HuH-7.5 (cell line): ENCODE measurements around the gene IFT22.
"Not testable (repeated sequence)": the region's sequence is repeated elsewhere in the genome, so short reads cannot be mapped to it uniquely, and the experiment has no call there.

Experiments used
- DNase-seq: peaks from one replicate; pipeline ENCODE4 v3.0.0; 2011; ENCODE audit warnings: low spot score

The IFT22 gene

DNA sequence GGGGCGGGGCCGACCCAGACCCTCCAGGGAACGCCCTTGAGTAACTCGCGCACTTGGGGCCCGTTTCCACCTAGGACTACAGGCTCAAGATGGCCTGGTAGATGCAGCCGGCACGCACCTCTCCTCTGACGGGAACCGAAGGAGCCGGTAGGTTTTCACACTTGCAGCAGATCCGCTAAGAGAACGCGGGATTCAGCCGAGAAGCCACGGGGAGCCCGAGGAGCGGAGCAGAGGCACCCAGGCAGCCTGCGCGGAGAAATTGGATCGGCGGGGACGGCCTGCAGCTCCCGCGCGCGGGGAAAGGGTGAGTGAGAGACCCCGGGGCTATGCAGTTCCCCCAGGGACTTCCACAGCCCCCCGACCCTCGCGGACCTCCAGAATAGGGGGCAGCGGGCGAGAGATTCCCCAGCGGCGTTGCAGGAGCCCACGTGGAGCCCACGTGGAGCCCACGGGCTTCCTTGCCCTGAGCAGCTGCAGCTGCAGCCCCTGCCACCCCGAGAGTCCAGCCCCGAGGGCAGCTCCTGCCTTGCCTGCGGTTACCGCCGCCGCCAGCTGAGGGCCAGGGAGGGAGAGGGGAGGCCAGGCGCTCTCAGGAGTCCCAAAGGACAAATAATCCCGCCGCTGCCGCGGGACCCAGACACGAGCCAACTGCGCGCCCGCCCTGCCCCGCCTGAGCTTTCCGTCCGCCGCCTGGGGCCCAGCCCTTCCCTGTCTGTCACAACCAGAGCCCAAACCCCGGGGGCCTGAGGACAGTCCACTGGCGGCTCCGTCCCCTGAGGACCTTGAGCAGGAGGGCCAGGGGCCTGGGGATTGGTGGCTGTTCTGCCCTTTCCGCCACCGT lies 13.1 kb downstream of the IFT22 start:
- DNase-seq, result peak; percentile 52

DNA sequence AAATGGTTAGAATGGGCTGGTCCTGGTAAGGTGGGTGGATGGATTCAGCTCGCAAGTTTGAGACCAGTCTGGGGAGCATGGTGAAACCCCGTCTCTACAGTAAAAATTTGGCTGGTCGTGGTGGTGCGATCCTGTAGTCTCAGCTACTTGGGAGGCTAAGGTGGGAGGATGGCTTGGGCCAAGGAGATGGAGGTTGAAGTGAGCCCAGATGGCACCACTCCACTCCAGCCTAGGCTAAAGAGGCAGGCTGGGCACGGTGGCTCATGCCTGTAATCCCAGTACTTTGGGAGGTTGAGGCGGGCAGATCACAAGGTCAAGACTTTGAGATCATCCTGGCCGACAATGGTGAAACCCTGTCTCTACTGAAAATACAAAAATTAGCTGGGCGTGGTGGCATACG lies 15.3 kb downstream of the IFT22 start:
- no peak for DNase-seq

DNA sequence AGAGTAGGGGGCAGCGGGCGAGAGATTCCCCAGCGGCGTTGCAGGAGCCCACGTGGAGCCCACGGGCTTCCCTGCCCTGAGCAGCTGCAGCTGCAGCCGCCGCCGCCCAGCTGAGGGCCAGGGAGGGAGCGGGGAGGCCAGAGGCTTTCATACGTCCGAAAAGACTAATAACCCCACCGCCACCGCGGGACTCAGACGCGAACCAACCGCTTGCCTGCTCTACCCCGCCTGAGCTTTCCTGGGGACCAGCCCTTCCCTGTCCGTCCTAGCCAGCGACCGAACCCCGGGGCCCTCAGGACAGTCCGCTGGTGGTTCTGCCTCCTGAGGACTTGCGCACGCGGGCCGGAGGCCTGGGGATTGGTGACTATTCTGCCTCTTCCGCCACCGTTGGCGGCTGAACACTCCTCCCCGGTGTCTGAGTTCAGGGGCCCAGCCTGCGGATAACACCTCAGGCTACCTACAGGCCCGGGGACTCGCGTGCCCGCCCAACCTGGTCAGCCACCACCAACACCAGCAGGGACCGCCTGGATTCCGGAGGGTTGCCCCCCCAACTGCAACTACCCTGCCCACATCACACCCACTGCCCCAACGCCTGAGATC lies 18.4 kb downstream of the IFT22 start:
- no peak for DNase-seq

DNA sequence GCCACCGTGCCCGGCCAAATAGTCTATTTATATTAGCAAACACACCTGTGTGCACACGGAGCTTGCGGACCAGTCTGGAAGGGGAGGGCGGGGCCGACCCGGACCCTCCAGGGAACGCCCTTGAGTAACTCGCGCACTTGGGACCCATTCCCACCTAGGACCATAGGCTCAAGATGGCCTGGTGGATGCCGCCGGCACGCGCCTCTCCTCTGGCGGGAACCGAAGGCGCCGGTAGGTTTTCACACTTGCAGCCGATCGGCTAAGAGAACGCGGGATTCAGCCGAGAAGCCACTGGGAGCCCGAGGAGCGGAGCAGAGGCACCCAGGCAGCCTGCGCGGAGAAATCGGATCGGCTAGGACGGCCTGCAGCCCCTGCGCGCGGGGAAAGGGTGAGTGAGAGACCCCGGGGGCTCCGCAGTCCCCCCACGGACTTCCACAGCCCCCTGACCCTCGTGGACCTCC lies 18.9 kb downstream of the IFT22 start:
- DNase-seq, result no peak

DNA sequence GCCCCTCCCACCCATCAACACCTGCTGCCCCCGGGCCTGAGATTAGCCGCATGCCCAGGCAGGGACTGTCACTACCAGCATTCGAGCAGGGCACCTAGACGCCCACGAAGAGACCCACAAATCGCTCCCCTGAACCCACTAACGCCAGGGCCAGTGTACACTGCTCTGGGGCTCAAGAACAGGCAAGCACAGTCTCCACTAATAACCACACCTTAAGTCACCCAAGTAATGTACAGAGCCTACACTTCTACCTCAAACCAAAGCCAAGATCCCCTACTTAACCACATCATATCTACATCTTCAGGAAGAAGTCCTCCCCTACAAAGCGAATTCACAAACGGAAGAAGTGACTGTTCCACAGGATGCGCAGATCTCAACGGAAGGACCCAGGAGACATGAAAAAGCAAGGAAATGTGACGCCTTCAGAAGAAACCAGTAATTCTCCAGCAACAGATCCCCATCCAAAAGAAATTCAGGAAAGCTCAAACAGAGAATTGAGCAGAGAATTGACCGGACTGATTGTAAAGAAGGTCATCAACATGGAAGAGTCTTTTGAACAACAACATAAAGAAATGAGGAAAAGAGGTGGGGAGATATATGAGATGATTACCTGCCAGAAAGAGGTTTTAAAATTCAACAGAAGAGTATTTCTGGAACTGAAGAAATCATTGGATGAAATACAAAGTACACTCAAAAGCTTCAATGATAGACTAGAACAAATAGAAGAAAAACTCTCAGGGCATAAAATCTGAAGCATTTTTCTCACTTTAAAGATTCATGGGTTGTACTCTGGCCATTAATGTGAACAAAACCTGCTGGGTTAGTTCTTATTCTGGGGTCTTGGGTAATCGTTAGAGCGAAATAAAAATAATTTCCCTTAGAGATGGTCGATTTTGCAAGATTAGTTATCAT lies 20.9 kb downstream of the IFT22 start:
- no peak for DNase-seq

DNA sequence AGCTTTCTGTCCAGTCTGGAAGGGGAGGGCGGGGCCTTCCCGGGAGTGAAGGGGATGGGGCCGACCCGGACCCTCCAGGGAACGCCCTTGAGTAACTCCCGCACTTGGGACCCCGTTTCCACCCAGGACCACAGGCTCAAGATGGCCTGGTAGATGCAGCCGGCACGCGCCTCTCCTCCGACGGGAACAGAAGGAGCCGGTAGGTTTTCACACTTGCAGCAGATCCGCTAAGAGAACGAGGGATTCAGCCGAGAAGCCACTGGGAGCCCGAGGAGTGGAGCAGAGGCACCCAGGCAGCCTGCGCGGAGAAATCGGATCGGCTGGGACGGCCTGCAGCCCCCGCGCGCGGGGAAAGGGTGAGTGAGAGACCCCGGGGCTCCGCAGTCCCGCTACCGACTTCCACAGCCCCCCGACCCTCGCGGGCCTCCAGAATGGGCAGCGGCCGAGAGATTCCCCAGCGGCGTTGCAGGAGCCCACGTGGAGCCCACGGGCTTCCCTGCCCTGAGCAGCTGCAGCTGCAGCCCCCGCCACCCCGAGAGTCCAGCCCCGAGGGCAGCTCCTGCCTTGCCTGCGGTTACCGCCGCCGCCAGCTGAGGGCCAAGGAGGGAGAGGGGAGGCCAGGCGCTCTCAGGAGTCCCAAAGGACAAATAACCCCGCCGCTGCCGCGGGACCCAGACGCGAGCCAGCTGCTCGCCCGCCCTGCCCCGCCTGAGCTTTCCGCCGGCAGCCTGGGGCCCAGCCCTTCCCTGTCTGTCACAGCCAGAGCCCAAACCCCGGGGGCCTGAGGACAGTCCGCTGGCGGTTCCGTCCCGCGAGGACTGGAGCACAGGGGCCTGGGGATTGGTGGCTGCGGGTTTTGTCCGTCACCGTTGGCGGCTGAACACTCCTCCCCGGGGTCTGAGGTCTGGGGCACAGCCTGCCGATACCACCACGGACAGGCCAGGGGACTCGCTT lies 21.8 kb downstream of the IFT22 start:
- DNase-seq, result no peak

DNA sequence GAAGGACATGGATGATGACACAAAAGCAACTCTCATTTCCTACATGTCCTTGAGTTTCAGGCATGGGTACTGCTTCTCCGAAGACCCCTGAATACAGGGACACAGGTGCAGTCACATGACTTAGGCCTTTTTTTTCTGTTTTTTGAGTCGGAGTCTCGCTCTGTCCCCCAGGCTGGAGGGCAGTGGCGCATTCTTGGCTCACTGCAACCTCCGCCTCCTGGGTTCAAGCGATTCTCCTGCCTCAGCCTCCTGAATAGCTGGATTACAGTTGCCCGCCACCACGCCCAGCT lies 26.8 kb downstream of the IFT22 start:
- DNase-seq, result no peak

DNA sequence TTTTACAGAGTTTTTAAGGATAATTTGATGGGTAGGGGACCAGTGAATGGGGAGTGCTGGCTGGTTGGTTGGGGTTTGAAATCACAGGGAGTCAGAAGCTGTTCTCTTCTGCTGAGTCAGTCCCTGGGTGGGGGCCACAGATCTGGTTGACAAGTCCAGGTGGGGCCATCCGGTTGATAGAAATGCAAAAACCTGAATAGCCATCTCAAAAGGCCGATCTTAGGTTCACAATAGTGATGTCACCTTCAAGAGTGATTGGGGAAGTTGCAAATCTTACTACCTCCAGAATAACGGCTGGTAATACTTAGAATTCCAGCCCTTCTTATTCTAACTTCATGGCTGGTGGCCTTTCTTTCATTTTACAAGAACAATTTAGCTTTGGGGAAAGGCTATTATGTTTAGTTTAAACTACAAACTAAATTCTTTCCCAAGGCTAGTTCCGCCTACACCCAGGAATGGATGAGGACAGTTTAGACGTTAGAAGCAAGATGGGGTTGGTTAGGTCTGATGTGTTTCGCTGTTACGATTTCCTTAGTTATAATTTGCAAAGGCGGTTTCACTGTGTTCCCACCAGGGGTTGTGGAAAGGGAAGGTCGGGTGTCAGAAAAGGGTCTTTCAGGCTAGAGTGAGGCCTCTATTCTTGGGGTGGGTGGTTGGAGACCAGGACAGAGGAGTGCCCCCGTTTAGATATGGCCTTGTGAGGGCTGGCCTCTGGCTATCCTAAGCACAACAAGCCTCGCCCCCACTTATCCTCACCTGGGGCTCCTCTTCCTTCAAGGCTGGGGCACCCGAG lies 27.4 kb downstream of the IFT22 start:
- DNase-seq, result no peak

DNA sequence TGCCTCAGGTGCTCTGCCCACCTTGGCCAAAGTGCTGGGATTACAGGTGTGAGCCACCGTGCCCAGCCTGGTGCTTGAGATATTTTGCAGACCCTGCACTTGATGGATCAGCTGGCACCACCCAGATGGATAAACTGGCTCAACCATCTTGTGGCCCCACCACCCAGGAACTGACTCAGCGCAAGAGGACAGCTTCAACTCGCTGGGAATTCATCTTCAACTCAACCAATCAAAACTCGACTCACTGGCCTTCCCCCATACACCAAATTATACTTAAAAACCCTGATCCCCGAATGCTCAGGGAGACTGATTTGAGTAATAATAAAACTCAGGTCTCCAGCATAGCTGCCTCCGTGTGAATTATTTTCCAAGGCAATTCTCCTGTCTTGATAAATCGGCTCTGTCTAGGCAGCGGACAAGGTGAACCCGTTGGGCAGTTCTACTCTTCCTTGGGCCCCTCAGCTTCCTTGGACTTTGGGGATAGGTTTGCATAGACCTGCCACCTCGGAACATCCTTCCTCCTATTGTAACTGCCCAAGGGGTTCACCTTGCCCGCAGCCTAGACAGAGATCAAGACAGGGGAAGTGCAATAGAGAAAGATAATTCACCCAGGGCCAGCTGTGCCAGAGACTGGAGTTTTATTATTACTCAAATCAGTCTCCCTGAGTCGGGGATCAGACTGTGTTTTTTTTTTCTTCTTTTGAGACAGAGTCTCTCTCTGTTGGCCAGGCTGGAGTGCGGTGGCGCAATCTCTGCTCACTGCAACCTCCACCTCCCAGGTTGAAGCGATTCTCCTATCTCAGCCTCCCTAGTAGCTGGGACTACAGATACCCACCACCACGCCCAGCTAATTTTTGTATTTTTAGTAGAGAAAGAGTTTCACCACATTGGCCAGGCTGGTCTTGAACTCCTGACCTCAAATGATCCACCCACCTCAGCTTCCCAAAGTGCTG lies 28.3 kb downstream of the IFT22 start:
- not testable (repeated sequence) for DNase-seq

DNA sequence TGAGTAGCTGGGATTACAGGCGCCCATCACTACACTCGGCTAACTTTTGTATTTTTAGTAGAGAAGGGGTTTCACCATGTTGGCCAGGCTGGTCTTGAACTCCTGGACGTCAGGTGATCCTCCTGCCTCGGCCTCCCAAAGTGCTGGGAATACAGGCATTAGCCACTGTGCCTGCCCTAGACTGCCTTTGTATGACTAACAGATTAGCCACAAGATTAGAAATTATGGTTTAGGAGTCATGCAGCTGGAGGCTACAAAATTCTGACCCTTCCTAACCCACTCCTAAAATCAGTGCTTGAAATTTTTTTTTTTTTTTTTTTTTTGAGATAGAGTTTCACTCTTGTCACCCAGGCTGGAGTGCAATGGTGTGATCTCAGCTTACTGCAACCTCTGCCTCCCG lies 29.0 kb downstream of the IFT22 start:
- not testable (repeated sequence) for DNase-seq

DNA sequence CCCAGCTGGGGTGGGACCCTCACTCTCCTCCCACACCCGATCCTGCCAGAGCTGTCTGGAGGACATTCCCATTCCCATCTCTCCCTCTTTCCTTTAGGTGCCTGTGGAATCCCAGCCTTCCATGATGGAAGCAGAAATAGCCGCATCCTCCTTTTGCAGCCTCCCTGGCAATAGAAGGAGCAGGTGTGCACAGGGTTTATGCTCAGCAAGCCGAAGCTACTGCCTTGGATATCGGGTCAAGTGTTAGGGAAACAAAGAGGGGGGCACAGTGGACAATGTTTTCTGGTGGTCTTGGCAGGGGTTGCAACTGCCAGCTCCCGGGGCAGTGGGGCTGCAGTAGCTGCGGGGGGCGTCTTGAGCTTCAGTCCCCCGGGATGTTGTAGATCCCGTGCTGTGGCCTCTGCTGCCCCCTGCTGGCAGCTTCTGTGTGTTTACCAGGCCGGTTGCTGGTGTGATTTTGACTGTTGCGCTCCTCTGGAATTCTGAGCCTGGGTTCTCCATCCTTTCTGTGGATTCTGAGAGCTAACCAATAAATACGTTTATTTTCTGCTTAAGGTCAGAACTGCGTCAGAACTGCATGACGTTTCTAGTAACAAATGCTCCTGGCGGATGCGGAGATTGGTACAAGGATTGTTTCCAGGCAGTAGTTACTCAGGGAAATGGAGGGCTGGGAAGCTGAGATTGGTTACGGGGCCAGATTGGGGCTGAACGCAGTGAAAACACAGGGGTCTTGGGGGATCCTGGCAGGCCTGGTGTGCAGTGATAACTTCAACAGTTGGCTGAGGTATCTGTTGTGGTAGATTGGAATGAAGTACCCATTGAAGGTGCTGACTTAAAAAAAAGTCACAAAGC lies 31.2 kb downstream of the IFT22 start:
- not testable (repeated sequence) for DNase-seq

DNA sequence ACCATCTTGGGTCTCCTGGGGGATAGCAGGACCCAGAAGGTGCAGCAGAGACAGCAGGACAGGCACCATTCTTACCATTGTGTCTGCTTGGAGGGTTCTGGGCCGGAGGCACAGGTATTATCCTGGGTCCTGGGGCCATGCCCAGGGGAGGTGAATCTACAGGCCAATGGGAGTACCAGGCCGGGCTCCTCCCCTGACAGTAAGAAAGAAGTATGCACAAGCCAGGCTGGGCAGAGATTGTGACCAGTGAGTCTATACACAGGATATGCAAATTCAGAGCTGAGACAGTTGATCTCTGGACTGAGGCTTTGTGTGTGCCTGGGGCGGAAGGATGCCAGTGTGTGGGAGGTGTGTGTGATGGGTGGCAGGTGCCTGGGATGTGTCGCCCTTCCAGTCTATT lies 31.9 kb downstream of the IFT22 start:
- DNase-seq, result not testable (repeated sequence)

DNA sequence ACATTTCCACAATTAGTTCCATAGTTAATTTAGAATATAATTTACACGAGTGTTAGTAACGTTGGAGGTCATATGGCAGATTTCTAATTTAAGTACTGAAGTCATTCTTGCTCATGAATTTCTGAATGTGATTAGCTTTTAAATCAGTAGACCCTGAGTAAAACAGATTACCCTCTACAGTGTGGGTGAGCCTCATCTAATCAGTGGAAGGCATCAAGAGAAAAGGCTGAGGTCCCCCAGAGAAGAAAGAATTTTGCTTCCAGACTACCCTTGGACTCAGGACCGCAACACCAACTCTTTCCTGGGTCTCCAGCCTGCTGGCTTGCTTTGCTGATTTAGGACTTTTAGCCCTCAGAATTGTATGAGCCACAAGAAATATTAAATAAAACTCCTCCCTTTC lies 33.2 kb downstream of the IFT22 start:
- no peak for DNase-seq

DNA sequence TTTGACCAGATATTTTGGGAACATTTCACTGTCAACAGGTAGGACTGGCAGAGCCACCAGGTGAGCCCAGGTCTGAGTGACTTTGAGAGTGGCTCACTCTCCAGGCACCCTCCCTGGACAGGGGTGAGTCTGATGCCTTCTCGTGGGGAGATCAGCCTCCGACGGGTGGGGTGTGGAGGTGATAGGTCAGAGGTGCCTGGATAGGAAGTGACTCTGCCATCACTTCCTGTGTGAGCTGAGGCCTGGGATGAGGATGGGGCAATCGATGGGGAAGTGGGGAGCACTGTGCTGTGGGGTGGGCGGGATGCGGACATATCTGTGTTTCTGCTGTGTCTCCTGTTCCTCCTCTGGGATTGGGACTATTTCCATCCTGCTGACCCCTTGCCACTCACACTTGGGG lies 34.6 kb downstream of the IFT22 start:
- DNase-seq, result no peak

DNA sequence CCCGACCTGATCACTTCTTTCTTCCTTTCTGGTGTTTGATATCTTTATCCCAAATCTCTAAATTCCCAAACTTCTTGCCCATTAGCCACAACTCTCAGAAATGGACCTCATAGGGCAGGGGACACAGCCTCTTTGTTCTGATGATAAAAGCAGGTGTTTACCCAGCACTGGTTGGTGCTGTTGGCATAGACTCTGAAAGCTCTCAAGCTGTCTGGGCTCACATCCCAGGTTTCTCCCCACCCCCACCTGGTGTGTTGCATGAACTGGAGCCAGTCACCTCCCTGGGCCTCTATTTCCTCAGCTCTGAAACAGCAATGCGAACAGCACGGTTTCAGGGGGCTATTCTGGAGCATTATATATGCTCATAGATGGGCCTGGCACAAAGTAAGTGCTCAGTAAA lies 35.7 kb downstream of the IFT22 start:
- DNase-seq, result not testable (repeated sequence)

DNA sequence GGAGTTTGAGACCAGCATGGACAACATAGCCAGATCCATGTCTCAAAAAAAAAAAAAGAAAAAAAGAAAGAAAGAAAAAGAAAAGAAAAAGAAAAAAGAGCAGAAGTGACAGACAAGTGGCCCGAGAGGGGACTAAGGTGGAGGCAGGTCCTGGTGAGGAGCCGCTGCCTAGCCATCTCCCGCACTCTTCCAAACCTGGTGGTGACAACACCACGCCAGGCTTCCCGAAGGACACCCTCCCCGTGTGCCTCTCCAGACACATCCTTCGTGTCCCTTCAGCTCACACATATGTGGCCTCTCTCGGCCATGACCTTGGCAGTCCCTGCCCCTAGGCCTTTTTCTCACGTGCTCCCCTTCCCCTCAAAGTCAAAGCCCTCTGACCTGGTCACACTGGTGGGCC lies 36.4 kb downstream of the IFT22 start:
- DNase-seq, result no peak

DNA sequence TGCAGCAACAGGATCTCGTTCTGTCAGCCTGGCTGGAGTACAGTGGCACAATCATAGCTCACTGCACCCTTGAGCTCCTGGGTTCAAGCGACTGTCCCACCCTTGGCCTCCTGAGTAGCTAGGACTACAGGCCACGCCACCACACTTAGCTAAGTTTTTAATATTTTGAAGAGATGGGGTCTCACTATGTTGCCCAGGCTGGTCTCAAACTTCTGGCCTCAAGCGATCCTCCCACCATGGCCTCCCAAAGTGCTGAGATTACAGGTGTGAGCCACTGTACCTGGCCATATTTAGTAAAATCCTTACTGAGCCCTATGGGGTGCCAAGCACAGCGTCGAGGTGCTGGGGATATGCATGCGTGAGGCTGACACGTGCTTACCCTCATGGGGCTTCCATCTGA lies 40.7 kb downstream of the IFT22 start:
- DNase-seq, result not testable (repeated sequence)

DNA sequence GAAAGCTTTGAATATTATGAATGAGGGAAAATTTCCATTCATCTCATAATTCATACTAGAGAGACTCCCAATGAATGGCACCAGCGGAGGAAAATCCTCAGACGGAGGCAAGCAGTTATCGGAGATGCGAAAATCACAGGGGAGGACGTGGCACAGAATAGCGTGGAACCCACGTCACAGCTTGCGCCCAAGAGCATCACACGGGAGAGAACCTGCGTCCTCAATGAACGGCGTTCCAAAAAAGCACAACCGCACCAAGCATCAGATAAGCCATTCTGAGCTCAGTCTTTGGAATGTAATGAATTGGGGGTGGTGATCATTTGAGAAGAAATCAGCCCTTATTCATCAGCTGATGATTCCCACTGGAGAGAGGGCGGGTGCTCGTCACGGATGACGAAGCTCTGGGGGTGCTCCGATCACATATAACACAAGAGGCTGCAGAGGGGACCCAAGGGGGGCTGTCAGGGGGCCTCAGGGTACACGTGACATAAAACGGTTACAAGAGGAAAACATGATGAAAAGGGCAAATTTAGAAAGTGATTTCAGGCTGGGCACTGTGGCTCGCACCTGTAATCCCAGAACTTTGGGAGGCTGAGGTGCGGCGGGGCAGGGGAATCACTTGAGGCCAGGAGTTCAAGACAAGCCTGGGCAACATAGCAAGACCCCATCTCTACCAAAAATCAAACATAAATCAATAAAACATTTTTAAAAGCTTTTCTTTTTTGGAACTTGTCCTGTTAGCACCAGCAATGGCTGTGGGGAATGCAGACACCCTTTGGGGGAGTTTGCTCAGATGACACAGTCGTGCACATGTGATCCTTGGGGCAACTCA lies 42.9 kb downstream of the IFT22 start:
- no peak for DNase-seq
